Spleen (tissue), 11 donors: ENCODE measurements around the gene SLC12A1. TPM values are rescaled to one million over a fixed set of nuclear protein-coding genes. Genes with fewer than 3 reads are reported as not detected.

ENCODE experiments used
- DNase-seq: peaks from one replicate; pipeline ENCODE4 v3.0.0-alpha.2; 2020
- H3K27ac ChIP-seq, 8 donors: fragments of 200-600 bp; sonication (generic) in 7 of 8; 1 replicate in 4 of 8; 2 replicates in 4 of 8; pipeline versions ENCODE4 v1.5.0 to v1.8.0; 2016 to 2021; ENCODE audit warnings: inconsistent platforms in 4 of 8, mild to moderate bottlenecking in 4 of 8, moderate library complexity in 1 of 8
- H3K27me3 ChIP-seq, 7 donors: fragments of 200-600 bp; sonication (generic) in 6 of 7; replicated peaks in 1 of 7; 1 replicate in 4 of 7; 2 replicates in 3 of 7; pipeline versions ENCODE4 v1.5.0 to v1.8.0; 2016 to 2021; ENCODE audit warnings: inconsistent platforms in 3 of 7, mild to moderate bottlenecking in 1 of 7
- H3K36me3 ChIP-seq, 6 donors: fragments of 200-600 bp; sonication (generic) in 5 of 6; 1 replicate in 4 of 6; 2 replicates in 2 of 6; pipeline versions ENCODE4 v1.5.0 to v1.8.0; 2016 to 2021; ENCODE audit warnings: inconsistent platforms in 2 of 6
- H3K4me1 ChIP-seq, 6 donors: fragments of 200-600 bp; sonication (generic) in 5 of 6; 1 replicate in 3 of 6; 2 replicates in 3 of 6; pipeline versions ENCODE4 v1.5.0 to v1.8.0; 2016 to 2021; ENCODE audit warnings: inconsistent platforms in 3 of 6
- H3K4me3 ChIP-seq, 8 donors: fragments of 200-600 bp; sonication (generic) in 7 of 8; 1 replicate in 4 of 8; 2 replicates in 4 of 8; pipeline versions ENCODE4 v1.5.0 to v1.8.0; 2016 to 2021; ENCODE audit warnings: inconsistent platforms in 4 of 8, mild to moderate bottlenecking in 4 of 8, moderate library complexity in 2 of 8
- H3K9me3 ChIP-seq, 8 donors: fragments of 200-600 bp; sonication (generic) in 7 of 8; 1 replicate in 4 of 8; 2 replicates in 4 of 8; pipeline versions ENCODE4 v1.5.0 to v1.8.0; 2016 to 2021; ENCODE audit warnings: inconsistent platforms in 4 of 8
- POLR2A ChIP-seq, 3 donors: fragments of 450-650 bp; IDR thresholded peaks; one replicate each; pipeline ENCODE4 v1.5.1; 2017; ENCODE audit warnings: antibody characterized with exemption in 3 of 3, mild to moderate bottlenecking in 1 of 3
- POLR2AphosphoS5 ChIP-seq, 3 donors: sonication (generic); formaldehyde crosslinking; IDR thresholded peaks; one replicate each; pipeline ENCODE4 v1.5.1; 2017; ENCODE audit warnings: antibody characterized with exemption in 3 of 3
- WGBS, 5 donors: extraction: QIAGEN DNeasy Blood & Tissue Kit in 3 of 5; methylation state at CpG; one replicate each; pipeline versions ENCODE4 v1.1.5 to v1.1.7; 2013 to 2018; 5-methylcytosine and 5-hydroxymethylcytosine counted together
- intact Hi-C: fragments of 100-400 bp; cut with DNase I; formaldehyde crosslinking; loops from one replicate; pipeline ENCODE4 v1.15.0; 2023; ENCODE audit warnings: low total_unique reads
- polyA plus RNA-seq, 3 donors: library from polyadenylated mRNA; stranded (reverse); fragments of 200-250 nt; gene quantifications; one replicate each; pipeline ENCODE4 v1.2.1, GENCODE V29; 2013
- total RNA-seq, 7 donors: library from RNA; depleted of rRNA in 3 of 7; stranded (reverse); fragments of >200 nt in 3 of 7; fragmentation: NEBNext Ultra II Directional in 4 of 7; extraction: Animal tissue kit (Norgen Biotek cat#: 25700) in 4 of 7; gene quantifications; one replicate each; pipeline versions ENCODE4 v1.1.0 to v1.2.1, GENCODE V29; 2016 to 2021
- TF ChIP-seq, protein P1 (sequence below), 11 experiments: fragments of 200-600 bp in 7 of 11; fragments of 450-650 bp in 4 of 11; sonication (generic) in 4 of 11; IDR thresholded peaks in 8 of 11; conservative IDR thresholded peaks in 3 of 11; 1 replicate in 7 of 11; 2 replicates in 4 of 11; pipeline versions ENCODE4 v1.4.0 to v1.8.0; 2016 to 2021; ENCODE audit warnings: antibody characterized with exemption in 11 of 11, inconsistent platforms in 4 of 11, mild to moderate bottlenecking in 1 of 11
- donor health status: healthy with polysubstance abuse.
- donor health status: DM: no; HTN: no; CAD: no; lungs with moderate emphysema.
- donor health status: DM: no; HTN: no; CAD: no.
- donor health status: Bipolar disorder and iron deficiency.
- donor health status: healthy.
- donor health status: DM: no; HTN: no; CAD: no.
- donor health status: DM: yes; HTN: yes; CAD: no.

The SLC12A1 gene
- total and polyA plus RNA-seq, 10 donors = 0.02 TPM; not detected in 8

DNA sequence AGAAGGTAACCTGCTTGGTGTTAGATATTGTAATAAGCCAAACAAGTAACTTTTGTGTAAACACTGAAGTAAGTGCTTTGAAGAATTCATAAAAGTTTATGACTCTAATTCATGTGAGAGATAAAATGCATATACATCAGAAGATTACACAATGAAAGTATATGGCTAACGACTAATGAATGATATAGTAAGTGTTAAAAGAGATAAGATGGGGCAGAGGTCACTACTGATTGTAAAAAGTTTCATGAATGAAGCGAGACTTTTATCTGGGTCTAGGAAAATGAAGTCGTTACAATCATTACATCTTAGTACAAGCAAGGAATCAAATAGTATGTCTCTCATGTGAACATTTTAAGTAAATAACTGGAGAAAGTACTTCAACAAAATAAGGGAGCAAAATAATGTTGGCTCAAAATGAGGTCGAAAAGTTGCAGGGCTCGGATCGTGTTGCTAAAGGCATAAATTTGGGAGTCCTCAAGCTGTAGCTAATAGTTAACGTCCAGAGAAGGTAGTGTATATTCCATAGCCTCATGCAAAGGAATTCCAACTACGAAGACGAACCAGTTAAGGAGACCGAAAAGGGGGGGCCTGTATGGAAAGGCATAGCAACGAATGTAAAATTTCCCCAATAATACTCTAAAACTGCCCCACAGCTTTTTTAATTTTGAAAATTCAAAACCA is 124.1 kb downstream of the SLC12A1 start:
- intact Hi-C loops = no loop called here
- Histone ChIP-seq H3K9me3 (no peaks in the 10 kb centered on the region), H3K4me3 (peak overlapping the region; percentile 80 to 99 (median 95)), H3K27me3 (no peaks in the 10 kb centered on the region), H3K36me3 (peaks cover 0 to 19% (median 11%) of the 10 kb centered on the region in 6 donors), H3K4me1 (peaks cover 15 to 49% (median 29%) of the 10 kb centered on the region in 6 donors), H3K27ac (peak overlapping the region; percentile 92 to 99 (median 96))
- TF ChIP-seq, protein P1, sequence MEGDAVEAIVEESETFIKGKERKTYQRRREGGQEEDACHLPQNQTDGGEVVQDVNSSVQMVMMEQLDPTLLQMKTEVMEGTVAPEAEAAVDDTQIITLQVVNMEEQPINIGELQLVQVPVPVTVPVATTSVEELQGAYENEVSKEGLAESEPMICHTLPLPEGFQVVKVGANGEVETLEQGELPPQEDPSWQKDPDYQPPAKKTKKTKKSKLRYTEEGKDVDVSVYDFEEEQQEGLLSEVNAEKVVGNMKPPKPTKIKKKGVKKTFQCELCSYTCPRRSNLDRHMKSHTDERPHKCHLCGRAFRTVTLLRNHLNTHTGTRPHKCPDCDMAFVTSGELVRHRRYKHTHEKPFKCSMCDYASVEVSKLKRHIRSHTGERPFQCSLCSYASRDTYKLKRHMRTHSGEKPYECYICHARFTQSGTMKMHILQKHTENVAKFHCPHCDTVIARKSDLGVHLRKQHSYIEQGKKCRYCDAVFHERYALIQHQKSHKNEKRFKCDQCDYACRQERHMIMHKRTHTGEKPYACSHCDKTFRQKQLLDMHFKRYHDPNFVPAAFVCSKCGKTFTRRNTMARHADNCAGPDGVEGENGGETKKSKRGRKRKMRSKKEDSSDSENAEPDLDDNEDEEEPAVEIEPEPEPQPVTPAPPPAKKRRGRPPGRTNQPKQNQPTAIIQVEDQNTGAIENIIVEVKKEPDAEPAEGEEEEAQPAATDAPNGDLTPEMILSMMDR (IDR thresholded peaks at IDR 0.05 in 8 of 11, conservative IDR thresholded peaks at IDR 0.05 in 3 of 11) = no peak
- TF ChIP-seq POLR2A (IDR thresholded peaks at IDR 0.05) (no peak), POLR2AphosphoS5 (IDR thresholded peaks at IDR 0.05) (no peak)
- no peak for DNase-seq
- 22 to 33% (median 29%) methylated on average over 11 of the region's 11 CpGs for WGBS, 5 donors

DNA sequence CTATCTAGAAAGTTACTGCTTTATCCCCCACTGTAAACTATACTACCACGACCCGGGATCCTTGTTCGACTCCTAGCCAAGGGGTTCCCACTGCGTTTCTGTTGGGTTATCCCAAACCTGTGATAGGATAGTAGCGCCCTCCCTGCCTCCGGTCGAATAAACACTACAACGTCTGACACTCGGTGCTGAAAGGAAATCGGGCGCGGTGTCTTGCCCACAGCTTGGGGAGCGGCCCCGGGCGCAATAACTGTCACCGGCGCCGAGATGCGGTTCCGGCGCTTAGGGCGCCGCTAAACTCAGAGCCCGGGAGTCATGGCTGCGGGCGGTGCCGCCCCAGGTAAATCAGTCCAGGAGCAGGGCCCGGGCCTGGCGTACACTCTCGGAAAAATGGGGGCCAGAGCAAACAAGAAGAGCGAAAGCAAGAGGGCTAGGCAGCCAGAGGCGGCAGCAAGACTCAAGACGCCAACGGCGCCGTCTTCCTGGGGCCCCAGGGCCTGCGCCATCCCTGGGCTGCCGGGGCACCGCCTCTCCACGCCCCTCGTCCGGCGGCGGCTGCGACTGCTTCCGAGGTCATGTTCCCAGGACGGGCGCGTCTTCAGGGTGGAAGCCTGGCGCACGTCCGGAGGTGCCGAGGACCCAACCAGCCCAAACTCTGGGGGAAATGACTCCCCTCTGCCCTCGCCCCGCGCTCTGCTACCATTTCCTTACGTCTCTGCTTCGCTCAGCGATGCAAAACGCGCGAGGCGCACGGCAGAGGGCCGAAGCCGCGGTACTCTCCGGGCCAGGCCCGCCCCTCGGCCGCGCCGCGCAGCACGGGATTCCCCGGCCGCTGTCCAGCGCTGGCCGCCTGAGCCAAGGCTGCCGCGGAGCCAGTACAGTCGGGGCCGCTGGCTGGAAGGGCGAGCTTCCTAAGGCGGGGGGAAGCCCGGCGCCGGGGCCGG is 125.0 kb downstream of the SLC12A1 start, which contains the start of gene DUT:
TSS of gene DUT (plus strand) at position 575 of the 941 bp plus-strand sequence. CDS start at position 662, 87 bp downstream.
- H3K4me3 ChIP-seq = peak within 1 kb of the TSS; percentile 80 to 99 (median 95)
- TF ChIP-seq POLR2AphosphoS5 (IDR thresholded peaks at IDR 0.05) = peak; percentile 96 to 97 (median 97)
- peak in 2 of 3 donors; percentile 21 to 86 for TF ChIP-seq POLR2A (IDR thresholded peaks at IDR 0.05)
- TF ChIP-seq, protein P1 (IDR thresholded peaks at IDR 0.05 in 8 of 11, conservative IDR thresholded peaks at IDR 0.05 in 3 of 11) = peak in 2 of 11 experiments; percentile 6 to 8
- no peaks in the 10 kb centered on the region for H3K9me3 ChIP-seq
- H3K4me1 ChIP-seq = peaks cover 15 to 48% (median 27%) of the 10 kb centered on the region in 6 donors
- DNase-seq = peak; percentile 97
- H3K27ac ChIP-seq = peak within 1 kb of the TSS; percentile 92 to 99 (median 96)
- WGBS, 5 donors = 0 to 1% (median 1%) methylated on average over 42 to 89 of the region's 89 CpGs
- H3K36me3 ChIP-seq = peaks cover 0 to 27% (median 16%) of the 10 kb centered on the region in 6 donors
- intact Hi-C loops = no loop called here
- H3K27me3 ChIP-seq = no peaks in the 10 kb centered on the region

DNA sequence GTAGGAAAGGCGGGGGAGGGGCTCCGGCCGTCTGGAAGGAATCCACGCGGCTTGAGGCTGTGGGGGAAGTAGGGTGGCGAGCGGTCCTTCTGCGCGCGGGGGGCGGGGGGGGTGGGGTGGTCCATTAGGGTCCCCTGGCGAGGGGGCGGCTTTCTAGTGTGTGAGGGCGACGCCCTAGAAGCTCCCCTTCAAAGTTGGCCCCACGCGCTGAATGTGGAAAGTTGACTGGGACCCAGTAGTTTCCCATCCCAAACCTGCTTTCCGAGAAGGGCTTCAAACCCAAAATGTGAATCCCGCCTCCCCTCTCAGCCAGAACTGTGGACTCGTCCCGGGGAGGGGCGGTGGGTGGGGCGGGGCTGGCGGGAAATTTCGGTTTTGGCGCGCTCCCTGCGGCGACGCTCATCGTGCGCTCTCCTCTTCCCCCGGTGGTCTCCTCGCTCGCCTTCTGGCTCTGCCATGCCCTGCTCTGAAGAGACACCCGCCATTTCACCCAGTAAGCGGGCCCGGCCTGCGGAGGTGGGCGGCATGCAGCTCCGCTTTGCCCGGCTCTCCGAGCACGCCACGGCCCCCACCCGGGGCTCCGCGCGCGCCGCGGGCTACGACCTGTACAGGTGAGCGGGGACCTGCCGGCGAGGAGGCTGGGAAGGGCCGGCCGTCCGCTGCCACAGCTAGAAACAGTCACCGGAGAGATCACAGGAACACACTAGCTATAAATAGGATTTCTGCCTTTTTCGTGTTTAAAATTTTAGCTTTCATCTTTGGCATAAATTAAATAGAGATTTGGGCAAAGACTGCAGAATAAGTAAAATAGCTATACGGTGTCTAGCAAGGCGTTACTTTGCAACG is 125.9 kb downstream of the SLC12A1 start:
- H3K27me3 ChIP-seq = no peaks in the 10 kb centered on the region
- peak; percentile 91 for DNase-seq
- 0 to 1% (median 1%) methylated on average over 40 to 64 of the region's 64 CpGs for WGBS, 5 donors
- peak overlapping the region; percentile 92 to 99 (median 96) for H3K27ac ChIP-seq
- H3K9me3 ChIP-seq = no peaks in the 10 kb centered on the region
- H3K4me3 ChIP-seq = peak overlapping the region; percentile 80 to 99 (median 95)
- TF ChIP-seq, protein P1 (IDR thresholded peaks at IDR 0.05 in 8 of 11, conservative IDR thresholded peaks at IDR 0.05 in 3 of 11) = no peak
- peaks cover 0 to 36% (median 20%) of the 10 kb centered on the region in 6 donors for H3K36me3 ChIP-seq
- H3K4me1 ChIP-seq = peaks cover 15 to 48% (median 26%) of the 10 kb centered on the region in 6 donors
- intact Hi-C loops = no loop called here
